Hepatocyte (in vitro differentiated cells): ENCODE measurements around the gene APBA2. TPM values are rescaled to one million over a fixed set of nuclear protein-coding genes. Genes with fewer than 3 reads are reported as not detected.

Experiments used
- DNase-seq: peaks from one replicate; pipeline ENCODE4 v3.0.0-alpha.2; 2016; ENCODE audit warnings: low spot score
- H2AFZ ChIP-seq: fragments of 200-600 bp; sonication (generic); 2 replicates; pipeline ENCODE4 v1.6.0; 2016; ENCODE audit warnings: antibody characterized with exemption, mild to moderate bottlenecking
- H3K27ac ChIP-seq: fragments of 200-600 bp; sonication (generic); 2 replicates; pipeline ENCODE4 v1.5.1; 2016; ENCODE audit warnings: mild to moderate bottlenecking
- H3K27me3 ChIP-seq: fragments of 200-600 bp; sonication (generic); 2 replicates; pipeline ENCODE4 v1.6.1; 2016
- H3K36me3 ChIP-seq: fragments of 200-600 bp; sonication (generic); replicated peaks from 2 replicates; pipeline ENCODE4 v1.5.1; 2016; ENCODE audit warnings: low read depth; ENCODE audit not compliant: insufficient read depth
- H3K4me1 ChIP-seq: fragments of 200-600 bp; sonication (generic); 2 replicates; pipeline ENCODE4 v1.5.1; 2016; ENCODE audit warnings: mild to moderate bottlenecking, moderate library complexity; ENCODE audit not compliant: insufficient read depth
- H3K4me2 ChIP-seq: fragments of 200-600 bp; sonication (generic); 2 replicates; pipeline ENCODE4 v1.6.0; 2016
- H3K4me3 ChIP-seq: fragments of 200-600 bp; sonication (generic); 2 replicates; pipeline ENCODE4 v1.5.1; 2016; ENCODE audit warnings: mild to moderate bottlenecking
- H3K79me2 ChIP-seq: fragments of 200-600 bp; sonication (generic); 2 replicates; pipeline ENCODE4 v1.6.0; 2017; ENCODE audit warnings: mild to moderate bottlenecking
- H3K9me2 ChIP-seq: fragments of 200-600 bp; sonication (generic); replicated peaks from 2 replicates; pipeline ENCODE4 v1.6.0; 2017; ENCODE audit warnings: mild to moderate bottlenecking; ENCODE audit not compliant: insufficient read depth
- H3K9me3 ChIP-seq: fragments of 200-600 bp; sonication (generic); 2 replicates; pipeline ENCODE4 v1.5.1; 2016; ENCODE audit warnings: low read depth, mild to moderate bottlenecking
- H4K20me1 ChIP-seq: fragments of 200-600 bp; sonication (generic); 2 replicates; pipeline ENCODE4 v1.6.0; 2016; ENCODE audit warnings: mild to moderate bottlenecking; ENCODE audit not compliant: insufficient read depth, poor library complexity, severe bottlenecking
- EZH2 ChIP-seq: fragments of 200-600 bp; sonication (generic); IDR thresholded peaks from 2 replicates; pipeline ENCODE4 v1.6.1; 2016; ENCODE audit warnings: antibody characterized with exemption, mild to moderate bottlenecking, borderline replicate concordance
- EZH2phosphoT487 ChIP-seq: fragments of 200-600 bp; sonication (generic); IDR thresholded peaks from one replicate; pipeline ENCODE4 v1.6.1; 2018; ENCODE audit warnings: antibody characterized with exemption, mild to moderate bottlenecking, low read depth, moderate library complexity; ENCODE audit not compliant: unreplicated experiment, severe bottlenecking
- WGBS: methylation state at CpG from one replicate; pipeline ENCODE4 v1.1.6; 2016; ENCODE audit warnings: low lambda C conversion rate; ENCODE audit errors: missing lambda C conversion rate; 5-methylcytosine and 5-hydroxymethylcytosine counted together
- polyA plus RNA-seq: library from polyadenylated mRNA; unstranded; fragments of >200 nt; fragmentation: Nextera tagmentation; extraction: Ambion mirVana; gene quantifications from 2 replicates; pipeline ENCODE4 v1.2.1, GENCODE V29; 2016
- total RNA-seq: library from RNA; depleted of rRNA; stranded (reverse); fragments of >200 nt; gene quantifications from 2 replicates; pipeline ENCODE4 v1.2.3, GENCODE V29; 2014
- TF ChIP-seq, protein P1 (sequence below): fragments of 200-600 bp; sonication (generic); IDR thresholded peaks from 2 replicates; pipeline ENCODE4 v1.5.1; 2016; ENCODE audit warnings: antibody characterized with exemption, mild to moderate bottlenecking; ENCODE audit not compliant: poor library complexity

The APBA2 gene
- total and polyA plus RNA-seq, 2 experiments from 2014 or later = 8.4 to 10.1 TPM

DNA sequence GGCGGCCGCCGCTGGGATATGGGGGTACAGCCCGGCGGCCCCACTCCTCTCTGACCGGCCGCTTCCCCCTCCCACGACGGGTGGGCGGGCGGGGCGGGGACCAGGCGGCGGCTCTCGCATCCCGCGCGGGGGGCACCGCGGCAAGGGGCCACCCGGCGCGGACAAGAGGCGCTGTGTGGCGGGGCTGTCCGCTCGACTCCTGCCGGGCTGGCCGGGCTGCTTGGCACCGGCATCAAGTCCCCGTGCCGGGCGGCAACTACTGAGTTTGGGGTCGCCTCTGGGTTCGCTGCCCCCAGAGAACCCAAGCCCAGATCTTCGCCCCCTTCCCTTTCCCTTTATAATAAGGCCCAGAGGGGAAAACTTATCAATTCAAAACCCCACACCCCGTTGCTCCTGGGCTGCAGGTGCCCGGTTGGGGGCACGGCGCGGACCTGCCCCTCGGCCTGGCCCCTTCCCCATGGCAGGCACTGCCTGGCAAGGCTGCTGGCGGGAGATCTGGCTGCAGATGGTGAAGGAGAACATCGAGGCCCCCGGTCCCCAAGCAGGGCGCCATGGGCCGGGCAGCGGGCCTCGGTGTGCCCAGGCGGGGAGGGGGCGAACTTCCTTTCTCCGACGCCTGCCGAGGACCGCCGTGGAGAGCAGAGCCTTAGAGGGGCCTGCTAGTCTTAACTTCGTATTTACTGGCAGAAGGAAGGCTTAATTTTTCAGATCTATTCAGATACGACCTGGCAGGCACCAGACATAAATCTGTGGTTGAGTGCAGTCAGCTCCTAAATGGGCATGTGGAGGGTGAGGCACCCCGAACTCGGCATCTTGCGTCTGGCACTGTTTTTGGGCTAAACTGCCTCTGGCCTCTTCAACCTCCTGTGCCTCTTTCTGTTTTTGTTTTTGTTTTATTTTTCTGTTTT, 911 bp downstream of the APBA2 start:
- Histone ChIP-seq H4K20me1 (no peaks in the 10 kb centered on the region), H3K27ac (no peak overlapping the region), H3K9me3 (no peaks in the 10 kb centered on the region), H3K27me3 (peaks cover 15% of the 10 kb centered on the region), H3K4me2 (peak overlapping the region; percentile 98), H3K36me3 (no peaks in the 10 kb centered on the region), H3K4me3 (peak overlapping the region; percentile 61), H3K79me2 (peaks cover 3% of the 10 kb centered on the region), H3K9me2 (no peaks in the 10 kb centered on the region), H3K4me1 (peaks cover 5% of the 10 kb centered on the region), H2AFZ (peak overlapping the region; percentile 86)
- WGBS = 28% methylated on average over 42 of the region's 61 CpGs
- DNase-seq = no peak
- TF ChIP-seq, protein P1, sequence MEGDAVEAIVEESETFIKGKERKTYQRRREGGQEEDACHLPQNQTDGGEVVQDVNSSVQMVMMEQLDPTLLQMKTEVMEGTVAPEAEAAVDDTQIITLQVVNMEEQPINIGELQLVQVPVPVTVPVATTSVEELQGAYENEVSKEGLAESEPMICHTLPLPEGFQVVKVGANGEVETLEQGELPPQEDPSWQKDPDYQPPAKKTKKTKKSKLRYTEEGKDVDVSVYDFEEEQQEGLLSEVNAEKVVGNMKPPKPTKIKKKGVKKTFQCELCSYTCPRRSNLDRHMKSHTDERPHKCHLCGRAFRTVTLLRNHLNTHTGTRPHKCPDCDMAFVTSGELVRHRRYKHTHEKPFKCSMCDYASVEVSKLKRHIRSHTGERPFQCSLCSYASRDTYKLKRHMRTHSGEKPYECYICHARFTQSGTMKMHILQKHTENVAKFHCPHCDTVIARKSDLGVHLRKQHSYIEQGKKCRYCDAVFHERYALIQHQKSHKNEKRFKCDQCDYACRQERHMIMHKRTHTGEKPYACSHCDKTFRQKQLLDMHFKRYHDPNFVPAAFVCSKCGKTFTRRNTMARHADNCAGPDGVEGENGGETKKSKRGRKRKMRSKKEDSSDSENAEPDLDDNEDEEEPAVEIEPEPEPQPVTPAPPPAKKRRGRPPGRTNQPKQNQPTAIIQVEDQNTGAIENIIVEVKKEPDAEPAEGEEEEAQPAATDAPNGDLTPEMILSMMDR = no peak
- TF ChIP-seq EZH2phosphoT487 (no peak), EZH2 (no peak)

DNA sequence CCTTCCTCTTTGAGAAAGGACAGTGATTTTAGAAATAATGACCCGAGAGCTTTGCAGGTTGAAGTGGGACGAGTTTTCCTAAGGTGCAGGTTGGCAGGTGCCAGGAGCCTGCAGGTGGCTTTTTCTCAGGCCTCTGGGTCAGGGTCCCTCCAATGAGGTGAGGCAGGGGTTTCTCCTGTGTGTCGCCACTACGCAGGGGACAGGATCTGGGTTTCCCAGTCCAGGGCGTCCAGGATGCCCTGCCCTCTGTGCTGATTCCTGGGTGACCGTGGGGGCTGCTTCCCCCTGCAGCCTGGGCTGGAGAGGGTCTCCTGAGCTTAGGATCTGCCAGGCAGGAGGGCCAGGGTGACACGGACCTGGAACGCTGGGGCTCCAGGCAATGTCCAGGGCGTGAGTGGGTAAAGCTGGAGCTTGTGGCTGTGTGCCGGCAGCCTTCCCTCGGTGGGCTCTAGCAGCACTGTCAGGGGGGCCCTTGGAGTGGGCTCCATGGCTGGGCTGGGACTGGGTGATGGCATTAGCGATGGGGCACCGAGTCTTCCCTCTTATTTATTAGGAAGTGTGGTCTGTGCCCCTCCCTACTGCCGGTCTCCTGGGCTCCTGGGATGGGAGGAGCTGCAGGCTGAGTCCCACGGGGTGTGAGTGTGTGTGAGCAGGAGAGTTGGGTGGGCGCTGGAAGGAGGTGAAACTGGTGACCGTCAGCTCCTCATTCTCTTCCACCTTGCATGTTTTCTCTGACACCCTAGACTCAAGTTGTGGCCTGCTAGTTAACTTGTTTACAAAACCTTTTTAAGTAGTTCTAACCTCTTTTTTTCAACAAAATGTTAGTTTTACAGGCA, 1.8 kb downstream of the APBA2 start:
- Histone ChIP-seq H3K4me2 (peak overlapping the region; percentile 98), H3K4me3 (no peak overlapping the region), H3K9me2 (no peaks in the 10 kb centered on the region), H3K27me3 (peaks cover 15% of the 10 kb centered on the region), H3K4me1 (peaks cover 5% of the 10 kb centered on the region), H4K20me1 (no peaks in the 10 kb centered on the region), H3K36me3 (no peaks in the 10 kb centered on the region), H3K27ac (no peak overlapping the region), H3K9me3 (no peaks in the 10 kb centered on the region), H2AFZ (no peak overlapping the region), H3K79me2 (peaks cover 3% of the 10 kb centered on the region)
- TF ChIP-seq EZH2phosphoT487 = no peak
- TF ChIP-seq EZH2 = no peak
- TF ChIP-seq, protein P1 = no peak
- DNase-seq = no peak
- WGBS = 71% methylated on average over 17 of the region's 17 CpGs

DNA sequence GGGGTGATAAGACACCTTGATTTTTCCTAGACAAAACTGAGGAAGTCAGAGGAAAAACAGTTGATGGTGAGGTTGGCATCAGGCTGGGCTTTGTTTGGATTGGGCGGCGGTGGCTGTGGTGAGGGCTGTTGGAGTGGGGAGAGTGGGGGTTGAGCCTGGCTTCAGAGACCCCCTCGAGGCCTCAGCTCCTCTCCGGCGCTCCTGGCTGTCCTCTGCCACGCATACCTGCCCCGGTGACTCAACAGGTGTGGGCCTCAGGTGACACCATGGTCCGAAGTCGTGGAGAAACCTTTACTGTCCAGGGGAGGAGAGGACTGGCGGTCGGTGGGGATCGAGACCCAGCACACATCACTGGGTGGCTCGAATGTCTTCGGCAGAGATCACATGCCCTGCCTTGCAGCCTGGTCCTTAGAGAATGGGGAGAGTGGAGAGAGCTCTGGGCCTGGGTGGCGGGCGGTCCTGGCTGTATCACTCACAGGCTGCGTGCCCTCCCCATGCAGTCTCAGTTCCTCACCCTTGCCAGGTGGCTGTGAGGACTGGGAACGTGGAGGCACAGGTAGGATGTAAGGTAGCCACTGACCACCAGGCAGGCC, 2.6 kb downstream of the APBA2 start:
- Histone ChIP-seq H3K4me2 (no peak overlapping the region), H3K27me3 (peaks cover 15% of the 10 kb centered on the region), H3K9me3 (no peaks in the 10 kb centered on the region), H3K27ac (no peak overlapping the region), H3K4me1 (peaks cover 5% of the 10 kb centered on the region), H2AFZ (no peak overlapping the region), H3K79me2 (peaks cover 3% of the 10 kb centered on the region), H4K20me1 (no peaks in the 10 kb centered on the region), H3K36me3 (no peaks in the 10 kb centered on the region), H3K9me2 (no peaks in the 10 kb centered on the region), H3K4me3 (no peak overlapping the region)
- WGBS = 92% methylated on average over 18 of the region's 18 CpGs
- no peak for DNase-seq
- TF ChIP-seq EZH2 (no peak), EZH2phosphoT487 (no peak)
- TF ChIP-seq, protein P1 = no peak
